HG02938 (cell line): ENCODE measurements around the gene TMEM144.
"Not testable (repeated sequence)": the region's sequence is repeated elsewhere in the genome, so short reads cannot be mapped to it uniquely, and the experiment has no call there.

Experiments
- ATAC-seq: cut with Tn5 transposase; IDR thresholded peaks from one replicate; pipeline ENCODE4 v1.9.1; 2021; ENCODE audit warnings: mild to moderate bottlenecking, moderate library complexity; ENCODE audit not compliant: unreplicated experiment

Gene TMEM144

GRCh38 chr4:158234671-158235070 is 24.4 kb downstream of the TMEM144 start:
- ATAC-seq = no peak

DNA sequence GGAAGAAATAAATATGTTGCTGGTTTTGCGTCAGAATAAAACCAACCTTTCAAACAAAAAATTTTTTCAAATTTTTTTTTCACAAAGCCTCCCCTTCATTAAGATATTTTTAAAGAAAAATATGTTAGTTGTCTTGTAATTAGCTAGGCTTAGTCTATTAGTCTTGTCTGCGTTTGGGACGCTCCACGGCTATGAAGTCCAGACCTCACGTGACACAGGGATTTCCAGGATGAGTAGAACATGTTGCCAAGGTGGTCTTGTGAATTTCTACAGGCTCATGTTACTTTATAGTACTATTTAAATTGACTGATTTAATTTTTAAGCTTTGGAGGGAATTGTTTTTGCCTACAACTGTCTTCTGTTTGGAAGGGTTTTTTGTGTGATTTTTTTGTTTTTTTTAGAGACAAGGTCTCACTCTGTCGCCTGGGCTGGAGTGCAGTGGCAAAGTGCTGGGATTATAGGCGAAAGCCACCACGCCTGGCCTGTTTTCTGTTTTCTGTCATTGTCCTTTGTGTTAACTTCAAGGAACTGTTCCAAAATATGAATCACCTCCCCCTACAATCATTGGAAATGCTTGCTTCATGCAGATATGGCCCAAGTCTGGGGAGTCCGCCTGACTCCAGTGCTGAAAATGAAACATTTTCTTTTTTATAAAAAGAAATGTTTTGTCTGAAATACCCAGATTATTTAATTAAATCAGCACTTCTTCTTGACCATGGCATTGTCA is 26.2 kb downstream of the TMEM144 start:
- ATAC-seq = no peak

DNA sequence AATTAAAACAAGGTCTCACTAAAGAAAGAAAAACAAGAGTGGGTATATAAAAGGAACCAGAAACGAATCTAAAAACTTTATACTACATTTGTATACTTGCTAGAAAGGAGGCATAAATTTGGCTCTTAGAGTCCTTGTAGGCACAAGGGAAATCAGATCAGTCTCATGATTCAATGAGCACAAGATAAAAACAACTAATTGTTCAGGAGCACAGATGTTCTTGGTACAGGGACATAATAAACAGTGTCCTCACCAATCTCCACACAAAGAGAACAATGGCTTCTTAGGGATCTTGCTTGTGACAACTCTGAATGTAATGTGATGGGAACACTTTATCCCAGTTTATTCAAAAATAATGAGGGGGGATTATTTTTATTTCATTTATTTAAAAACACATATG is 28.3 kb downstream of the TMEM144 start:
- no peak for ATAC-seq

DNA sequence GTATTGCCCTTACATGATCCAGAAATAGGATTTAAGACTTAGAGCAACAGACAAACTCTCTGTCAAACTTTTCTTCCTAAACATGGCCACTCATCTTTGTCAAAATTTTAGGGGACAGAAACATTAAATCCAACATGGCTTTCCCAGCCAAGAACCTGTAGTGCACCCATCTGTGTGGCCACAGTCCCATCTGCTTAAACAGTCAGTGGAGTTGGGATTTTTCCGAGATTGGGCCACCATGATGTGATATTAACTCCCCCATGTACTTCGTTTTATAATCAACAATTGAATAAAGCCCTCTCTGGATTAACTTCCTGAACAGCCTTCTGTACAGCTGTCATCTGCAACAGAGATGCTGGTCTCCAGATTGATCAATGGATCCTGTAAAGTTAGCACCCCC is 28.9 kb downstream of the TMEM144 start:
- ATAC-seq = no peak

DNA sequence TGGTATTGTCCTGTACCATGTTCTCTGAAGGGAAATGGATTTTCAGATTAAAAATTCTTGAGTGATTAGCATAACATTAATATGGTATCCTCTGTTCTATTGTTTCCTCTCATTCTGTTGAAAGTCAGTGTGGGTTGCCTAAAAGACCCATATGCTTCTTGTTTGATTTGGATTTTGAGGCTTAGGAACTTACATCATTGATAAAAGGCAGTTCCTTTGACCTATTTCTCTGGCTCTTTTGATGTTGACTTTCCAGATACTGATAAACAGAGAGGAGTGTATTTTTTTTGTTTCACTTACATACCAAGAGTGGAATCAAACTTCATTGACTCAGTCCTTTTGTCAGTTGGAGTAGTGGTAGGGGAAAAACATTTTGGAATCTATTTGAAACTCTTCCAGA is 32.8 kb downstream of the TMEM144 start:
- no peak for ATAC-seq

DNA sequence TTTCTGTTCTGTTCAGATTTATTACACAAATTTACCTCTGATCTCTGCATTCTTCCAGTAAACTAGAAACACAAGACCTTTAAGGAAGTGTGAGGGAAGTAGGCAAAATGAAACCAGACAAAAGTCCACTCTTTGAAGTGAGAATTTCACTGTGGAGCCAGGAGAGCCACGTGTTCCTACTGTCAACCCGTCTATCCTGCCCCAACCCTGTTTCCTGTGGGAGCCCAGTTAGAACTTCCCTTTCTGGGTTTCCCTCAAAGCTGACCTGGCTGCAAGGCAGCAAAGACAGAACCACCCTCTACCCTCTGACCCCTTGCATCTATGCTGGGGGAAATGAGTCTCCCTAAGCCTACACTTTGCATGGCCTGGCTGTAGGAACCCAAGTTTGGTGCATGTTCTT is 40.0 kb downstream of the TMEM144 start:
- no peak for ATAC-seq

- peak; percentile 82 for ATAC-seq
These were observed 43.2 kb downstream of the TMEM144 start for GRCh38 chr4:158253350-158253980.

DNA sequence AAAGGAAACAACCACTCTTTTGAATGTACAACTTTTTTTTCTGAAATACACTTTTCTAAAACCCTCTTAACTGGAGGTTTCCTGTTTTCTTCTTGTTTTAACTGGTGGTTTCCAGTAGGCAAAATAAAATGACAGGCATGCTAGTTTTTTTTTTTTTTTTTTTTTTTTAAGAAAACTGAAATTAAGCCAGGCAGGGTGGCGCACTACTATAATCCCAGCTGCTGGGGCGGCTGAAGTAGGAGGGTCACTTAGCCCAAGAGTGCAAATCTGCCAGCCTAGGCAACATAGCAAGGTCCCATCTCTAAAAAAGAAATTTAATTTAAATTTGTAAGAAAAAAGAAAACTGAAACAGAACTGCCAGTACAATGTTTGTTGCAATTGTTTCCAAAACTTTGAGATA is 44.0 kb downstream of the TMEM144 start:
- no peak for ATAC-seq

- ATAC-seq = peak; percentile 73
These were observed 45.5 kb downstream of the TMEM144 start for GRCh38 chr4:158255727-158256324.

DNA sequence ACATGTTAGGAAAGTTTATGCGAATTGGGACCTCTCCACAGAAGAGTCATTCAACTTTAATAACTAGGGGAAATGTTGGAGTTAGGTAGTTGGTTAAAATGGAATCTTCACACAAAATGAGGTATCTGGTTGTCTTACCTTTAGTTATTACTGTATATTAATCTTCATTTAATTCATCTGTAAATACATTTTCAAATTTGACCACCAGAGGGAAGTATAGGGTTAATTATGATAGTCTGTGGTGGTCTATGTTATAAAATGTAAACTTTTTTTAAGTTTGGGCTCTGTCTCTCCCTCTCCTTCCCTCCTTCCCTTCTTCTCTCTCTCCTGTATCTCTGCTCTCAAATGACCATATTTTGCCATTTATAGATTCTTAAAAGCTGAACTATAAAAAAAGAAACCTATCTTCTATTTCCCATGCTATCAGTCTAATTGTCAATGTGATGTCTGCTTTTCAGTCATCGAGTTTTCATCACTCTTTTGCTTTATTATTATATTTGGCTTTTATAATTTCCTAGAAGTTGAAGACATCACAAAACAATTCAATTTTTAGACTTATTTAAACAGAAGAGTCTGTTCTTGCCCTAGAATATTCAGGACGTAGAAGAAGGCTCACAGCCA is 49.8 kb downstream of the TMEM144 start:
- ATAC-seq = no peak

- no peak for ATAC-seq
These were observed 51.2 kb downstream of the TMEM144 start for GRCh38 chr4:158261480-158261879.

GRCh38 chr4:158268553-158268952 is 58.3 kb downstream of the TMEM144 start:
- no peak for ATAC-seq

DNA sequence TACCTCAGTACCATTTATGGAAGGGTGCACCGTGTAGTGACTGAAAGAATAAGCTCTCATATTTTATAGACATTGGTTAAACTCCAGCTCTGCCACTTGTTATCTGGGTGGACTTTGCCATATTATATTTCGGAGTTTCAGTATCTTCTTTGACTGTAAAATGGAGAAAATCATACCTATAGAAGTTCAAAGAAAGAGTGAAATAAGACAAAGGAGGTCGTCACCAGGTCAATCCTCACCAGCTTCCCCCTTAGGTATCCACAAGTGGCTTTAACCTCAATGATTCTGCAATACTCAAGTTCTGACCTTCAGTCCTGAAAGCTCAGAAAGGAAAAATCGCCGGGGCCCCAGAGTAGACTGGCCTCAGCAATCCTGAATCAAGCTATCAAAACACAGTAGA is 64.3 kb downstream of the TMEM144 start:
- ATAC-seq = no peak

DNA sequence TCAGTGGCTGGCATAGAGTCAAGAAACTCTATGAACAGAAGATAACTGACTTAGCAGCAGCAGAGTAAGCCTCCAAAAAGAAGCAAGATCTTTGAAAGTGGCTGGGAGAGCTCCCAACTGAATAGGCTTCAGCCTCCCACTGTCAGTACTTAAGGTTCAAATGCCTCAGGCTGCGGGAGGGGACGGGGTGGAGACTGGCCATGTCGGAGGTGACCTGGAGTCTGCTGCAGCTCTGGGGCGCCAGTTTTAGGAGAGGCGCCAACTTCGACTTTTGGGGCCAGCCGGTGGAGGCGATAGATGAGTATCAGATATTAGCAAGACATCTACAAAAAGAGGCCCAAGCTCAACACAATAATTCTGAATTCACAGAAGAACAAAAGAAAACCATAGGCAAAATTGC is 67.3 kb downstream of the TMEM144 start:
- ATAC-seq = no peak

GRCh38 chr4:158279052-158279451 is 68.8 kb downstream of the TMEM144 start:
- ATAC-seq = not testable (repeated sequence)

DNA sequence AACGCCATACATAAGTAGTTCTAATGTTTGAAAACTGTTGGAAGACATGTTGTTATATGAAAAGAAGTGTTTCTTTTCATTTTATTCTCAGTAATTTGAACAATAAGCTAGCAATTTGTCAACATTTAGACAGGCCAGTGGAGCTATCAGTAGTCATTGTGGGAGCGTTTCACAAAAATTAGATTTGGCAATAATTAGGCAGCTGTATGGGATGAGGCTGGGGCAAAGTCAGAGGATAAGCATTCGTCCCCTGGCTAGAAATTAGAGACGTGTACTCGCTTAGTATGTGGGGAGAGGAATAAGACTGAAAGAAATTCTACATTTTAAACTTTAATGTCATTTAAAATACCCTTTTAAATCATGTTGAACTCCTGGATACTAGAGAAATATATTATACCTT is 70.6 kb downstream of the TMEM144 start:
- ATAC-seq = no peak

- no peak for ATAC-seq
These were observed 72.0 kb downstream of the TMEM144 start for GRCh38 chr4:158282252-158282651.

DNA sequence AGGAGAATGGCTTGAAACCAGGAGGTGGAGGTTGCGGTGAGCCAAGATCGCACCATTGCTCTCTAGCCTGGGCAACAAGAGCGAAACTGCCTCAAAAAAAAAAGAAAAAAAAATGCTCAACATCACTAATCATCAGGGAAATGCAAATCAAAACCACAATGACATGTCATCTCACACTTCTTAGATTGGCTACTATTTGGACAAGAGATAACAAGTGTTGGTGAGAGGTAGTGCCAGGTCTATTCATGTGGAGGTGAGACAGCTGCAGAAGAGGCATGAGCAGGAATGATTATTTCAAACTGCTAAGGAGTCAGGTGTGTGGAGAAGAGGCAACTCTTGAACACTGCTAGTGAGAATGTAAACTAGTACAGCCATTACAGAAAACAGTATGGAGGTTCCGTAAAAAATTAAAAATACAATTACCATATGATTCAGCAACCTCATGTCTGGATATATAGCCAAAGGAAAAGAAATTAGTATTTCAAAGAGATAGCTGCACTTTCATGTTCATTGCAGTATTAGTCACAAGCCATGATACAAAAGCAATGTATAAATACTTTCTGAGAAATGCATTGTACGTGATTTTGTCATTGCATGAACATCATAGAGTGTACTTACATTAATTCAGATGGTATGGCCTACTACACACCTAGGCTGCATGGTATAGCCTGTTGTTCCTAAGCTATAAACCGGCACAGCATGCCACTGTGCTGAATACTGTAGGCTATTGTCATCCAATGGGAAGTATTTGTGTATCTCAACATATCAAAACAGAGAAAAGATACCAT is 75.3 kb downstream of the TMEM144 start:
- peak; percentile 55 for ATAC-seq

DNA sequence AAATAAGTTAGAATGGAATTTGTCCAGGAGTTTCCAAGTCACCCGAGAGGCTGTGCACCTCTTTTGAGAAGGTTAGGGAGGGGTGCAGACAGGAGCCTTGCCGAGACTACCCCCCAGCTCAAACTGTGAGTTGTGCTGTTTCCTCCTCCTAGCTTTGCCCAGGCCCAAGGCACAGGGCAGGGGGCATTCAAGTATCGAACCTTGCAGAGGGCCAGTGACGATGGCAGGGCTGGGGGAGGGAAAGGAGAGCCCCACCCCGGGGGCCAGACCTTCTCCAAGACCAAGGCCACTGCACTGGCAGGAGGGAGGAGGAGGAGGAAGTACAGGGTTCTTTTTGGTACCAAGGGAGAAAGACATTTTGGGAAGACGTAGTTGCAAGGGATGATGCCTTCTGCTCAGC is 80.6 kb downstream of the TMEM144 start:
- ATAC-seq = no peak

DNA sequence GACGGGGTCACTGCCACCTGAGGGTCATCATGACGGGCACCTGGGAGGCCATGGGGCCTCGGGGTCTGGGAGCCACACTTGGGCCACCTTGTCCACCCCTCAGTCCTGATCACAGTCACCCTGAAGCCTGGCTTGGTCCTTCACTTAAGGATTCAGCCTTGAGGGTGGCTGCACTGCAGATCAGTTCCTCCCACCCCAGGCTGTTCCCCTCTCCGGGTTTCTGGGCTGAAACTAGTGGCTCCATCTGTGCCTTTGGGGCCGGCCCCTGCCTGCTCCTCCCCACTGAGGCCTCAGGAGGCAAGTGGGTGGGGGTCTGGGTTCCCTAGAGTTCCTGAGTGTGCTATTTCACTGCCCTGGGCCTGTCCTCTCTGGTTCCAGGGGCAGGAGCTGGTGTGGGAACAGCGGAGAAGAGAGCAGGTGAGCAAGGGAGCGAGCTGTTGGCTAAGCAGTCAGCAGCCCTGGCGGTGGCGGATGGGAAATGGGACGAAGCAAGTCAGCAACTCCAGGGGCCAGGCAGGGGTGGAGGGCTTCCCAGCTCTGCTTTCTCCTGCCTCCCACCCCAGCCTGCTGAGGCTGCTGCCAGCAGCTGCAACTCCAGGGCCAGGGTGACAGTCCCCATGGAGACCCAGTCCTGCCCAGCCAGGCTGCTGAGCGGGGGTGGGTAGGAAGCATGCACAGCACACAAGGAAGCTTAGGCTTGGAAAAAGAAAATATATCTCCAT is 81.2 kb downstream of the TMEM144 start:
- ATAC-seq = no peak
